ENCODE results near the gene MRPL49. TPM values are rescaled to one million over a fixed set of nuclear protein-coding genes. Genes with fewer than 3 reads are reported as not detected.

MRPL49 gene
- total and polyA plus RNA-seq, 2 of the 13 experiments (the other 11 are each of a cell fraction or from before 2014, with no cell fraction given): 39.2 to 53.3 TPM

DNA sequence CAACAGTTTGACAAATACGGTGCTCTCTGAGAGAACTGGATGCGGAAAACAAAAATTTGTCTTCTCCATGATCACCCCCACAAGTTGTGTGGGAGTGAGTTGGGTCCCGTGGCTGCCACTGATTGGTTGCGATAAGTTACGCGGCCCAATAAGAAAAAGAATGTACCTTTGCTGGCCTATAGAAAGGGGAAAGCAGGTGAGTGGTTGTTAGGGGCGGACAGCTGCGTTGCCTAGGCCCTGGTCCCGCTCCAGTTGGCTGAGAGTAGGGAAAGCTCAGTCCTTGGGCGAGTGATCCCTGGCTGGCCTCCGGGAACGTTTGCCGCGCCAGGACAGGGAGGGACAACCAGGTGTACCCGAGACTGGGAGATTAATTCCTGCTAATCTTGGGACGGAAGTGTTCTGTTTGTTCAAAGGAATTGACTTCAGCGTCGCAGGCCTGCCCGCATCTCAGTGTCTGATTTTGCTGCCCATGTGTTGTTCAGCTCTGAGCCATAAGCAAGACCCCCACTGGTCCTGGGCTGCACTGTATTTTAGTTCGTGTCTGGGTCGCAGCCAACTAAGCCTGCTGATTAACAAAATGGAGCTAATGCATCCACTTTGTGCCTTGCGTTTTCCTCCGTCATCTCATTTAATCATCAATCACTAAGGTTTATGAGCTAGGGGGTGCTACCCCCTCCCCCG is 13.0 kb downstream of the MRPL49 start (continued):
- TF ChIP-seq, protein P1, sequence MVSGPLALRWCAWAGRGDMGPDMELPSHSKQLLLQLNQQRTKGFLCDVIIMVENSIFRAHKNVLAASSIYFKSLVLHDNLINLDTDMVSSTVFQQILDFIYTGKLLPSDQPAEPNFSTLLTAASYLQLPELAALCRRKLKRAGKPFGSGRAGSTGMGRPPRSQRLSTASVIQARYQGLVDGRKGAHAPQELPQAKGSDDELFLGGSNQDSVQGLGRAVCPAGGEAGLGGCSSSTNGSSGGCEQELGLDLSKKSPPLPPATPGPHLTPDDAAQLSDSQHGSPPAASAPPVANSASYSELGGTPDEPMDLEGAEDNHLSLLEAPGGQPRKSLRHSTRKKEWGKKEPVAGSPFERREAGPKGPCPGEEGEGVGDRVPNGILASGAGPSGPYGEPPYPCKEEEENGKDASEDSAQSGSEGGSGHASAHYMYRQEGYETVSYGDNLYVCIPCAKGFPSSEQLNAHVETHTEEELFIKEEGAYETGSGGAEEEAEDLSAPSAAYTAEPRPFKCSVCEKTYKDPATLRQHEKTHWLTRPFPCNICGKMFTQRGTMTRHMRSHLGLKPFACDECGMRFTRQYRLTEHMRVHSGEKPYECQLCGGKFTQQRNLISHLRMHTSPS (CRISPR knock-in tag; IDR thresholded peaks at IDR 0.05; ENCODE audit: low read depth): no peak
- TF ChIP-seq REL (CRISPR knock-in tag; conservative IDR thresholded peaks at IDR 0.05): no peak
- no peak for TF ChIP-seq ZNF572 (CRISPR knock-in tag; IDR thresholded peaks at IDR 0.05)
- no peak for TF ChIP-seq ZNF75D (CRISPR knock-in tag; IDR thresholded peaks at IDR 0.05; ENCODE audit: borderline replicate concordance)
- TF ChIP-seq PBX2 (CRISPR knock-in tag; IDR thresholded peaks at IDR 0.05): peak; percentile 61
- no peak; the same call in 1 of the 2 replicates for TF ChIP-seq ETV6 (CRISPR knock-in tag; conservative IDR thresholded peaks at IDR 0.05)
- TF ChIP-seq ZNF235 (CRISPR knock-in tag; IDR thresholded peaks at IDR 0.05; ENCODE audit: borderline replicate concordance): no peak
- TF ChIP-seq BRCA1 (CRISPR knock-in tag; IDR thresholded peaks at IDR 0.05): no peak; the same call in 1 of the 2 replicates
- TF ChIP-seq, protein P2, sequence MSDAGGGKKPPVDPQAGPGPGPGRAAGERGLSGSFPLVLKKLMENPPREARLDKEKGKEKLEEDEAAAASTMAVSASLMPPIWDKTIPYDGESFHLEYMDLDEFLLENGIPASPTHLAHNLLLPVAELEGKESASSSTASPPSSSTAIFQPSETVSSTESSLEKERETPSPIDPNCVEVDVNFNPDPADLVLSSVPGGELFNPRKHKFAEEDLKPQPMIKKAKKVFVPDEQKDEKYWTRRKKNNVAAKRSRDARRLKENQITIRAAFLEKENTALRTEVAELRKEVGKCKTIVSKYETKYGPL (CRISPR knock-in tag; IDR thresholded peaks at IDR 0.05): no peak
- no peak for TF ChIP-seq PAF1 (CRISPR knock-in tag; IDR thresholded peaks at IDR 0.05)
- TF ChIP-seq ZNF10 (CRISPR knock-in tag; IDR thresholded peaks at IDR 0.05; ENCODE audit: borderline replicate concordance, low read depth): no peak
- TF ChIP-seq RFX5 (IDR thresholded peaks at IDR 0.05; ENCODE audit: low read depth, low read length): peak; percentile 73
- TF ChIP-seq ZNF660 (CRISPR knock-in tag; IDR thresholded peaks at IDR 0.05; ENCODE audit: borderline replicate concordance, low read depth): no peak
- TF ChIP-seq, protein P3, sequence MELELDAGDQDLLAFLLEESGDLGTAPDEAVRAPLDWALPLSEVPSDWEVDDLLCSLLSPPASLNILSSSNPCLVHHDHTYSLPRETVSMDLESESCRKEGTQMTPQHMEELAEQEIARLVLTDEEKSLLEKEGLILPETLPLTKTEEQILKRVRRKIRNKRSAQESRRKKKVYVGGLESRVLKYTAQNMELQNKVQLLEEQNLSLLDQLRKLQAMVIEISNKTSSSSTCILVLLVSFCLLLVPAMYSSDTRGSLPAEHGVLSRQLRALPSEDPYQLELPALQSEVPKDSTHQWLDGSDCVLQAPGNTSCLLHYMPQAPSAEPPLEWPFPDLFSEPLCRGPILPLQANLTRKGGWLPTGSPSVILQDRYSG (CRISPR knock-in tag; IDR thresholded peaks at IDR 0.05): no peak
- TF ChIP-seq FOSL2 (CRISPR knock-in tag; IDR thresholded peaks at IDR 0.05): no peak
- TF ChIP-seq NFE2L2 (IDR thresholded peaks at IDR 0.05; ENCODE audit: low read length): no peak
- no peak for TF ChIP-seq ZNF337 (CRISPR knock-in tag; IDR thresholded peaks at IDR 0.05; ENCODE audit: borderline replicate concordance, low read depth)
- TF ChIP-seq, protein P4, sequence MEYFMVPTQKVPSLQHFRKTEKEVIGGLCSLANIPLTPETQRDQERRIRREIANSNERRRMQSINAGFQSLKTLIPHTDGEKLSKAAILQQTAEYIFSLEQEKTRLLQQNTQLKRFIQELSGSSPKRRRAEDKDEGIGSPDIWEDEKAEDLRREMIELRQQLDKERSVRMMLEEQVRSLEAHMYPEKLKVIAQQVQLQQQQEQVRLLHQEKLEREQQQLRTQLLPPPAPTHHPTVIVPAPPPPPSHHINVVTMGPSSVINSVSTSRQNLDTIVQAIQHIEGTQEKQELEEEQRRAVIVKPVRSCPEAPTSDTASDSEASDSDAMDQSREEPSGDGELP (IDR thresholded peaks at IDR 0.05; ENCODE audit: borderline replicate concordance, low read depth): peak; percentile 45; the same call in 1 of the 2 replicates
- no peak for TF ChIP-seq ZBTB21 (CRISPR knock-in tag; IDR thresholded peaks at IDR 0.05)
- no peak for TF ChIP-seq SMARCE1 (IDR thresholded peaks at IDR 0.05; ENCODE audit: borderline replicate concordance)
- TF ChIP-seq XRCC5 (optimal IDR thresholded peaks at IDR 0.05; ENCODE audit: low read length): no peak
- TF ChIP-seq, protein P5, sequence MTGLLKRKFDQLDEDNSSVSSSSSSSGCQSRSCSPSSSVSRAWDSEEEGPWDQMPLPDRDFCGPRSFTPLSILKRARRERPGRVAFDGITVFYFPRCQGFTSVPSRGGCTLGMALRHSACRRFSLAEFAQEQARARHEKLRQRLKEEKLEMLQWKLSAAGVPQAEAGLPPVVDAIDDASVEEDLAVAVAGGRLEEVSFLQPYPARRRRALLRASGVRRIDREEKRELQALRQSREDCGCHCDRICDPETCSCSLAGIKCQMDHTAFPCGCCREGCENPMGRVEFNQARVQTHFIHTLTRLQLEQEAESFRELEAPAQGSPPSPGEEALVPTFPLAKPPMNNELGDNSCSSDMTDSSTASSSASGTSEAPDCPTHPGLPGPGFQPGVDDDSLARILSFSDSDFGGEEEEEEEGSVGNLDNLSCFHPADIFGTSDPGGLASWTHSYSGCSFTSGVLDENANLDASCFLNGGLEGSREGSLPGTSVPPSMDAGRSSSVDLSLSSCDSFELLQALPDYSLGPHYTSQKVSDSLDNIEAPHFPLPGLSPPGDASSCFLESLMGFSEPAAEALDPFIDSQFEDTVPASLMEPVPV (CRISPR knock-in tag; IDR thresholded peaks at IDR 0.05): no peak
- no peak for TF ChIP-seq TARDBP (CRISPR knock-in tag; IDR thresholded peaks at IDR 0.05)
- TF ChIP-seq CC2D1A (CRISPR knock-in tag; IDR thresholded peaks at IDR 0.05): no peak

Measured in HepG2 (cell line).